Right forelimb (tissue), 1 donor: Measurements from ENCODE around the gene HS3ST2.
"Not testable (repeated sequence)": the region's sequence is repeated elsewhere in the genome, so short reads cannot be mapped to it uniquely, and the experiment has no call there.

Experiments
- DNase-seq: peaks from one replicate; pipeline ENCODE4 v3.0.0-alpha.2; 2018

Gene HS3ST2

GRCh38 chr16:22814711-22815105, 746 bp downstream of the HS3ST2 start:
- DNase-seq = no peak

DNA sequence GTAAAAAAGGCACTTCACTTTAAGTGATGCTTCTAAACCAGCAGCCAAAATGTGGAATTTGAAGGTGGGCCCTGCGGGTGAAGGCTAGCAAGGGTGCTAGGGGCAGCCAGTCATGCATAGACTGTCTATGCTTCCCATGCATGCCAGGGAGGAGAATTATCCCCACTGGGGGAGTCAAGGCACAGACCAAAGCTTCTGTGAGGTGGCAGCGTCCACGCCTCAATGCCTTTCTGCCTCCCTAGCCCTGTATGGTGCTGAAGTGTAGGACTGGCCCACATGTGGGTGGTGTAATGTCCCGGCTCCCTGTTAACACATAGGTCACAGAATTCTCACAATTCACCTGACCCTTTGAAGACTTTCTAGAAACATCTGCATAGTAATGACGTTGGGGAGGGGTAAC, 1.9 kb downstream of the HS3ST2 start:
- no peak for DNase-seq

- no peak for DNase-seq
Observed at GRCh38 chr16:22816475-22816874, 2.5 kb downstream of the HS3ST2 start.

GRCh38 chr16:22818736-22819135, 4.8 kb downstream of the HS3ST2 start:
- not testable (repeated sequence) for DNase-seq

DNA sequence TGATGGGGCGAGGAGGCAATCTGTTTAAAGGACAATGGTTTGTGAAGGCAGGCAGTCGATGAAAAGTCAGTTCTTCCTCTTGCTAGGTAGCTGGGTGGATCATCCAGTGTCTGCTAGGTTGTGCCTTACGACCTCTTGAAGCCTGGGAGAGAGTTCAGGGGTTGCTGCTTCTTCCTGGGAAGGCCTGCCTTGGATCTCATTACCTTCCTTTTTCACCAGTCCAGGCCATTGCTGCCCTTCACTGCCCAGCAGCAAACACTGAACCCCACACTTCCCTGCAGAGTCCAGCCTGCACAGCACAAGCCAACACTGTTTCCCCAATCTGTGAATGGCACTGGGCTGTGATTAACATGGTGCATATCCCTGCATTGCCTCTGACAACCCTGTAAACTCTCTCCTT, 24.7 kb downstream of the HS3ST2 start:
- no peak for DNase-seq

DNA sequence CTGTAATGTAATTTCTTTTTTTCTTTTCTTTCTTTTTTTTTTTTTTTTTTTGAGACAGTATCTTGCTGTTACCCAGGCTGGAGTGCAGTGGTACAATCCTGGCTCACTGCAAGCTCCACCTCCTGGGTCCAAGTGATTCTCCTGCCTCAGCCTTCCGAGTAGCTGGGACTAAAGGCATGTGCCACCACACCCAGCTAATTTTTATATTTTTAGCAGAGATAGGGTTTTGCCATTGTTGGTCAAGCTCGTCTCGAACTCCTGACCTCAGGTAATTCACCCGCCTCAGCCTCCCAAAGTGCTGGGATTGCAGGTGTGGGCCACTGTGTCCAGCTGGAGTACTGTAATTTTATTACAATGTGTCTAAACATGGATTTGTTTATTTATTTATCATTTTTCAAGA, 28.1 kb downstream of the HS3ST2 start:
- not testable (repeated sequence) for DNase-seq

GRCh38 chr16:22843122-22843521, 29.2 kb downstream of the HS3ST2 start:
- no peak for DNase-seq

DNA sequence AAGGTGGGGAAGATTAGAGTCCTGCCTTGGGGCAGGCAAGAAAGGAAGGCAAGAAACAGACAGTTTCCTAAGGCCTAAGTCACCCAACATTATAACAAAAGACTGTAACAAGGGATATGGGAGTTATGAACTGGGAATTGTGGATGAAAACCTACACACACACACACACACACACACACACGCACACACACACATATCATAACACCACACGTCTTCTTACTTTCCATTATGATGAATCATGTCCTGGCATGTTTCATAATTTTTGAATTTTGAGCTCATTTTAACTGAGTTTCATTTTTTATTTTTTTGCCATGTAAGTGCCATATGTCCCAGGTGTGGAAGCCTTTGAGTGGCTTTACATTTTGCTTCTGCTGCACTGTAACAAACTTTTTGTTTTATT, 29.9 kb downstream of the HS3ST2 start:
- DNase-seq = no peak

GRCh38 chr16:22844416-22844815, 30.5 kb downstream of the HS3ST2 start:
- no peak for DNase-seq

DNA sequence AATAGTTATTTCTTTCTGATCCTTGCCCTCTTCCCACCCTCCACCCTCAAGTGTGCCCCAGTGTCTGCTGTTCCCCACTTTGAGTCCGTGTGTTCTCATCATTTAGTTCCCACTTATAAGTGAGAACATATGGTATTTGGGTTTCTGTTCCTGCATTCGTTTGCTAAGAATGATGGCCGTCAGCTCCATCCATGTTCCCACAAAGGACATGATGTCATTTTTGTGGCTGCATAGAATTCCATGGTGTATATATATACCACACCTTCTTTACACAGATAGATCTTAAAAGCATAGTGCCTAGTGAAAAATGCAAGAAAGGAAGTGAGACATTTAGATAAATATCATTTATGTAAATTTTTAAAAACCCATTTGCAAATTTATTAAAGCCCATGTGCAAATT, 33.1 kb downstream of the HS3ST2 start:
- no peak for DNase-seq

DNA sequence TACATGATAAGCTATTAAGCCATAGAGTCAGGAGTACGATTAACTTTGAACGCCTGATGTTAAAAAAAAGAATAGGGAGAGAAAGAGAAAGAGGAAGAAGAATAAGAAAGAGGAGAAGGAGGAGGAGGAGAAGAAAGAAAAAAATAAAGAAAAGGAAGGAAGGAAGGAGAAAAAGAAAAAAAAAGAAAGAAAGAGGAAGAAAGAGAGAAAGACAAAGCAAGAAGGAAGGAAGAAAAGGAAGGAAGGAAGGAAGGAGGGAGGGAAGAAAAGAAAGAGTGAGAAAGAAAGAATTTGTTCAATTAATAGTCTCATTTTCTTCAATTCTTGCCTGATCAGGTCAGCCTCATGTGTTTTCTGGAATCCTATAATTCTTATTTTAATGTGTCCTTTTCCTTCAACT, 33.7 kb downstream of the HS3ST2 start:
- DNase-seq = no peak

GRCh38 chr16:22848451-22848850, 34.5 kb downstream of the HS3ST2 start:
- DNase-seq = no peak

GRCh38 chr16:22849517-22849916, 35.6 kb downstream of the HS3ST2 start:
- no peak for DNase-seq

- DNase-seq = no peak
Observed at GRCh38 chr16:22855231-22855630, 41.3 kb downstream of the HS3ST2 start.

DNA sequence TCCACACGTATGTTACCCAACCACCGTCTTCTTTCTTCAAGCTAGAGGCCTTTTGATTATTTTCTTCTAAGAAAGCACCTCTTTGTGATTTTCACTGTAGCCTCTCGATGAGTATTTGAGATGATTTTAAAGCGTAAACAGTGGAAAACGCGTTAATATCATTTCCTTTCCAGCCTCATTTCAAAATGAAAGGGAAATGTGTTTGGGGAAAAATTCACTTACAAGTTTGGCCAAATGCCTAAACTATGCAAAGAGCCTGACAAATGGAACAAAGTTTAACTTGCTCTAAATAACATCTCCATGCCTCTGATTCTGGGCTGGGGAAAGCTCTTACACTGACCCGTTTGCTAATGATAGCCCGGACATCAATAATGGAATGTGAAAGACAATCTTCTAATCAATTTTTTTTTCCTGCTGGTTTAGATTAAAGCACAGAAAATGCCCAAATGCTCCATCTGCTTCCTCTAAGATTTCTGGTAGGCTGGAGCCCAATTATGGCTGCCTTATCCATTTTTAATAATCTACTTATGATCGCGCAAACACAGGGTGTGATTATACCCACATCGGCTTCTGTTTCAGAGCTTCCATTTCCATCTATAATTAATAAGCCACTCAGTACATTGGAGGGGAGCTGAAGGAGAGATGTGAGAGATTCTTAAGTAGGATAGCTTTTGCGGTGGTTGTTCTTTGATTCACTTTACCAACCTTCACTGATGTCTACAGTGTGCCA, 43.5 kb downstream of the HS3ST2 start:
- DNase-seq = no peak

DNA sequence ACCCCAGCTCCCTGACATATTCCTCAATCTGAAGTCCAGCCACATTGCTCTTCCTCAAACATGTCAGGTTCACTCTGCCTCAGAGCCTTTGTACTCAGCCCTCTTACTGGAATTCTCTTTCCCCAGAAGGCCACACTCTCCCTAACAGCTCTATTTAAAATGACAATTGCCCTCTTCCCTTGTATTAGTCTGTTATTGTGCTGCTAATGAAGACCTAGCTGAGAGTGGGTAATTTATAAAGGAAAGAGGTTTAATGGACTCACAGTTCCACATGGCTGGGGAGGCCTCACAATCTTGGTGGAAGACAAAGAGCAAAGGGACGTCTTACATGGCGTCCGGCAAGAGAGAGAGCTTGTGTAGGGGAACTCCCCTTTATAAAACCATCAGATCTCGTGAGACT, 46.0 kb downstream of the HS3ST2 start:
- DNase-seq = no peak

DNA sequence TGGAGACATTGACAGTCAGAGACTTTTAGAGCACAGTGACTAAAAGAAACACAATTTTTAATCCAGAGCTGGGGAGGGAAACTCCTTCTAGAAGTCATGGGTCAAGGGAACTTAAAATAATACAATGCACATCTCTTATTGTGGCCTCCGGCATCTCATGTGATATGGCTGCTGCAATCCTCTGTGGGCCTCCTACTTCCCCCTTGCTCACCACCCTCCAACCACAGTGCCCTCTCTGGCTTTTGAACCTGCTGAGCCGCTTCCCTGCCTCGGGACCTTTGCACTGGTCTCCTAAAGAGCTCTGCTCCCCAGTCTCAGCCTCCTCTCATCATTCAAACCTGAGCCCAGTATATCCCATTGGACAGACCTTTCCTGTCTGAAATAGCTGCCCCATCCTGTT, 47.6 kb downstream of the HS3ST2 start:
- DNase-seq = no peak

GRCh38 chr16:22862046-22862445, 48.1 kb downstream of the HS3ST2 start:
- no peak for DNase-seq

- DNase-seq = no peak
Observed at GRCh38 chr16:22864375-22864774, 50.4 kb downstream of the HS3ST2 start.

GRCh38 chr16:22868593-22869224, 54.7 kb downstream of the HS3ST2 start:
- DNase-seq = no peak

- no peak for DNase-seq
Observed at GRCh38 chr16:22871861-22872260, 57.9 kb downstream of the HS3ST2 start.

GRCh38 chr16:22874394-22874793, 60.4 kb downstream of the HS3ST2 start:
- DNase-seq = no peak

GRCh38 chr16:22878955-22879354, 65.0 kb downstream of the HS3ST2 start:
- no peak for DNase-seq

GRCh38 chr16:22879466-22879865, 65.5 kb downstream of the HS3ST2 start:
- DNase-seq = no peak

DNA sequence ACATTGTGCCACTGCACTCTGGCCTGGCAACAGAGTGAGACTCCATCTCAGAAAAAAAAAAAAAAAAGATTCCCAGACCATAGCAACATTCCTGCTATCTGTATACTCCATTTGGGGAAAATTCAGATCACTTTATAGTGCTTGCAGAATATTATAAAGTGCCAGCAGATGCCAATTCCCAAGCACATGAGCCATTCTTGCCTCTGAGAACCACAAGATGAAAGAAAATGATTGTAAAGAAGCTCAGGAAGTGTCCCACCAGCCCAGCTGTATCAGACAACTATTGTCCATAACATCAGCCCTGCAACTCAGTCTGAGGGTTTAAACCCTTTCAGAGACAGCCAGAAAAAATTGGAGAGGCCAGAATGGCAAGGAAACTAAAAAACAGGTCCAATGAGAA, 69.0 kb downstream of the HS3ST2 start:
- DNase-seq = no peak
